SKM-1 treated with dmso at 0.1 percent for 144 hours (cell line): ENCODE data around the gene AXL.
"Not testable (repeated sequence)": the region's sequence is repeated elsewhere in the genome, so short reads cannot be mapped to it uniquely, and the experiment has no call there.

Source experiments
- DNase-seq: peaks from one replicate; lab custom pipeline; 2025; ENCODE audit not compliant: unreplicated experiment; lab: John Stamatoyannopoulos, UW

AXL gene

DNA sequence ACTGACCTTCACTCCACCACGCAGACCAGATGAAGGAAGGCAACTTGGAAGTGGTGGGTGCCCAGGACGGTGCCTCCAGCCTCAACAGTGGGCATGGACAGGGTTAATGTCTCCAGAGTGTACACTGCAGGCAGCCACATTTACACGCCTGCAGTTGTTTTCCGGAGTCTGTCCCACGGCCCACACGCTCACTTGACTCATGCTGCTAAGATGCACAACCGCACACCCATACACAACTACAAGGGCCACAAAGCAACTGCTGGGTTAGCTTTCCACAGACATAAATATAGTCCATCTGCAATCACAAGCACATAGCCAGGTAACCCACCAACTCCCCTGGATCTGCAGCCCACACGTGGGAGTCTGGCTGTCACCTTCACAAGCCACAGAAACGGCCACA lies 12.6 kb upstream of the AXL start:
- no peak for DNase-seq

DNA sequence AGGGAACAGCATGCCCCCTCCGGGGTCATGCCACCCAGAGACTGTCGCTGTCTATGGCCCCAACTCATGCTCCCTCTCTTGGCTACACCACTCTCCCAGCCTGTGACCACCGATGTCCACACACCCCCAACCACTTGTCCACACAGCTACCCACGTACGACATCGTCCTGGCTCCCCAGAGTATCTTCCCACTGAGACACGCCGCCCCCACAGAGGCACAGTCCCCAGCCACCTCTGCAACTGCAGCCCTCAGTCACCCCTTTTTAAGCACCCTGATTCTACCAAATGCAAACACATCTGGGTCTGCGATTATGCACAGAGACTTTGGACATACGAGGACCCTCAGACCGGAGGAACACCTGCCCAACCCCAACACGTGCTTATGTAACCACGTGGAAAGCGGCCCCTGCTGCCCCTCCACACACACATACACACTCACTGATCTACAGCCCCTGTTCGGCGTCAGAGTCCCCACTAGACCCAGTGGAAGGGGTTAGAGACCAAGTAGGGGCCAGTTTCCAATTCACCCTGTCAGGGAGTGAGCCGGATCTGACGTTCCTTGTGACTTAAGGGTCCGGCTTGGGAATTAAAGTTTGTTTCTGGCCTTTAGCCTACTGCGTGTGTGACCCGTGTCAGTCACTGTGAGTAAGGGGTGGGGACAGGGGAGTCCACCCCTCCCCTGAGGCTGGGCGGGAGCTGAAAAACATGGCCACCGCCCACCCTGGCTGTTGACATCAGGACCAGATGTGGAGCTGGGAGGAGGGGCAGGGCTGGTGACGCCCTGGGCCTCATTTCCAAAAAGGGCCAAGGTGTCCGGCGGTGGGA lies 11.9 kb upstream of the AXL start:
- DNase-seq = no peak

DNA sequence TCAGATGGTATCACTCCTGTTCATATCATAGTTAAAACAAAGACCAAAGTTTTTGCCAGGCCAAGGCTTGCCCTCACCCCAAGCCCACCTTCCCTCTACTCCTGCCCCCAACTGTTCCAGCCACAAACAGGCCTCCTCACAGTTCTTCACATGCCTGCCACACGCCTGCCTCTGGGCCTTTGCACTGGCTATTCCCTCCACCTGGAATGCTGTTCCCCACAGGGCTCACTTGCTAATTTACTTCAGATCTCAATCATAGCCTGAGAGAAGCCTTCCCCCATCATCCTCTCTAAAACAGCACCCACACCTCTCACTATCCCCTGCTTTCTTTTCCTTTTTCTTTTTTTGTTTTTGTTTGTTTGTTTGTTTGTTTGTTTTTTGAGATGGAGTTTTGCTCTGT lies 4.9 kb upstream of the AXL start:
- no peak for DNase-seq

DNA sequence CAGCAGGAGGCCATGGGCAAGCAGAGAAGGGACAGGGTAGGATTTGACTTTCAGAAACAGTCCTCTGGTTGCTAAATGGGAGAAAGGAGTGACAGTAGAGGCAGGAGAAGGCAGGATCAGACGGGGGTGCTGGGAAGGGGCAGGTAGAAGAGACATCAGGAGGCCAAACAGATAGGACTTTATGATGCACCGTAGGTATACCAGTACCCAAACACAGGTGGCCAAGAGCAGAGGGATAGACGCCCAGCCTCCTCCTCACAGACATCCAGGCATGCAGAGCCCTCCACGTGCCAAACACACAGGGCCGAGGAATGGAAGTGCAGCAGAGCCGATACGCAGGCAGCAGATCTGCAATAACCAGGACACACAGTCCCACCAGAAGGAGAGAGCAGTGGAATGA lies 1.3 kb upstream of the AXL start:
- DNase-seq = no peak

DNA sequence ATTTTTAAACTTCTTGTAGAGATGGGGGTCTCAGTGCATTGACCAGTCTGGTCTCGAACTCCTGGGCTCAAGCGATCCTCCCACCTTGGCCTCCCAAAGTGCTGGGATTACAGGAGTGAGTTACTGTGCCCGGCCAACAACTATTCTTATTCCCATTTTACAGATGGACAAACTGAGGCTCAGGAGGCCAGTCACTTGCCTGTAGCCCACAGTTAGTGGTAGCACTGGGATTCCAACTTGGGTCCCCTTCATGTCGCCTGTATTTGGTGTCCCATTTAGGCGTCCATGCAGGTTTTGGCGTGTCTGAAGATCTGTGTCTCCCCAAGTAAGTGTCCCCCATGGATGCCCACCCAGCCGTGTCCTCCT lies 791 bp upstream of the AXL start:
- no peak for DNase-seq

DNA sequence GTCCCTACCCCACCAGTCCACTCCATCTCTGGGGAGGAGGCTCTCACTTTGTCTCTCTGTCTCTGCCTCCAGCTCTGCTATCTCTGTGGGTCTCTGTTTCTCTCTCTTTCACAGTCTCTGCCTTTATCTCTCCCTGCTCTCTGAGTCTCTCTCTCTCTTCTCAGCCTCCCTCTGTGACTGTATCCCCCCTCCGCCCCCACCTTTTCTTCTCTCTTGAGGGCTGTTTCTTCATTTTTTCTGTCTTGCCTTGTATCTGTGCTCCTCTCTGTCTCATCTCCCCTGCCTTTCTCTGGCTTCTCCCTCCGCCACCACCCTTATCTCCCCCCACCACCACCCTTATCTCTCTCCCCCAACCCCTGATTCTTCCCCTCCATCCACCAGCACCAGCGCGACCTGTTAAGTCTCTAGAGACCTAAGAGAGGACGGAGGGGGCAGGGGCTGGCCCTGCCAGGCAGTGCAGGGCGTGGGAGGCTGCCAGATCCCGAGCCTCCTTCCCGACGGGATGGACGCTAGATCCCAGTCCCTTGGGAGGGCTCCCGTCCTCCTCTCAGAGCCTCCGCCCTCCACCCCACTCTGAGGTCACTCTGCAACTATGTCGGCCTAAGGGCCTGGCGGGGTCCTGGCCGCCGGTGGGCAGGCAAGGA lies 1.0 kb downstream of the AXL start:
- DNase-seq = no peak

DNA sequence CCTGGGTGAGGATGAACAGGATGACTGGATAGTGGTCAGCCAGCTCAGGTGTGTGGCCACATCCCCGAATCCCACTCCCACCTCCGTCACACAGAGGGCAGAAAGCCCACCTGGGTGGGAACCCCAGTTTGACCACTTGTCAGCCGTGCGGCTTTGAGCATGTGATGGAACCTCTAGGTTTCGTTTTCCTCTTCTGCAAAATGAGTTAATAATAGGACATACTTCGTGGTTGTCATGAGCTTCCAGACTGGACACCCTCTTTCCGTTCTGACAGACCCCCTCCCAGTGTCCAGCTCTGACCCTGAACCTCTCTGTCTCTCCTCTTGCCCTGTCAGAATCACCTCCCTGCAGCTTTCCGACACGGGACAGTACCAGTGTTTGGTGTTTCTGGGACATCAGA lies 1.8 kb downstream of the AXL start:
- DNase-seq = no peak

DNA sequence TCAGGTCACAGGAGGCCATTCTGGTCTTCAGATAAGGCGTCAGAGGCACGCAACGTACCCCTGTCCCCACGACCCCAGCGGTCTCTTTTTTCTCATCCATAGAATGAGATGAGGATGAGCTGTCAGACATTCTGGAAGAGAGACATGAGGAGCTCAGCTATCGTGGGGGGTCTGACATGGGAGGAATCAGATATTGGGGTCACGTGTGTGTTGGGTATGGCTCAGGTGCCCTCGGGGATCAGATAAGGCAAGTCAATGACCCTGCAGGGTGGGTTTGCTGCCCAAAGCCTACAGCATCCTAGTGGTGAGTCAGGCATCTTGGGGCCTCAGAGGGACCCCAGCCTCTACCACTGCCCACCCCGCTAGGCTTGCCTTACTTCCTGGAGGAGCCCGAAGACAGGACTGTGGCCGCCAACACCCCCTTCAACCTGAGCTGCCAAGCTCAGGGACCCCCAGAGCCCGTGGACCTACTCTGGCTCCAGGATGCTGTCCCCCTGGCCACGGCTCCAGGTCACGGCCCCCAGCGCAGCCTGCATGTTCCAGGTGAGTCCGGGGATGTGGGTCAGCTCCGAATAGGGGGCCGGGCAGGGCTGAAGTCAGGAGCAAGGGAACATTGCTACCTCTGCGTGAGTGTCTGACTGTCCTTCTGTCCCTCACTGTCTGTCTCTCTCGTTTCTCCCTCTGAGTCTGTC lies 2.6 kb downstream of the AXL start:
- DNase-seq = no peak

DNA sequence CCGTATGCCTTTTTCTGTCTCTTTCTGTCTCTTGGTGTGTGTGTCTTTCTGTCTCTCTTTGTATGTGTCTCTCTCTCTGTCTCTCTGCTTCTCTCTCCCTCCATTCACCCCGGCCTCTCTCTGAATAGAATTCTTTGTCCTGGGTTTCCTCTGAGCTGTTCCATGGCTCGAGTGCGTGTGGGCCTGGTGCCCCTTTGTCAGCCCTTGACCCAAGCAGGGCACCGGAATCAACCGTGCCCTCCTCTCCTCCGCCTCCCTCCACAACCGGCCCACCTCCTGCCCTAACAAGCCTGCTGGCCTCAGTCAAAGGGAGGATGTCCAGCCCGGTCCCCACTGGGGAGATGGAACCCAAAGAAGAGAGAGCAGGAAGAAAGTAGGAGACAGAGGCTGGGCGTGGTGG lies 3.2 kb downstream of the AXL start:
- DNase-seq = no peak

DNA sequence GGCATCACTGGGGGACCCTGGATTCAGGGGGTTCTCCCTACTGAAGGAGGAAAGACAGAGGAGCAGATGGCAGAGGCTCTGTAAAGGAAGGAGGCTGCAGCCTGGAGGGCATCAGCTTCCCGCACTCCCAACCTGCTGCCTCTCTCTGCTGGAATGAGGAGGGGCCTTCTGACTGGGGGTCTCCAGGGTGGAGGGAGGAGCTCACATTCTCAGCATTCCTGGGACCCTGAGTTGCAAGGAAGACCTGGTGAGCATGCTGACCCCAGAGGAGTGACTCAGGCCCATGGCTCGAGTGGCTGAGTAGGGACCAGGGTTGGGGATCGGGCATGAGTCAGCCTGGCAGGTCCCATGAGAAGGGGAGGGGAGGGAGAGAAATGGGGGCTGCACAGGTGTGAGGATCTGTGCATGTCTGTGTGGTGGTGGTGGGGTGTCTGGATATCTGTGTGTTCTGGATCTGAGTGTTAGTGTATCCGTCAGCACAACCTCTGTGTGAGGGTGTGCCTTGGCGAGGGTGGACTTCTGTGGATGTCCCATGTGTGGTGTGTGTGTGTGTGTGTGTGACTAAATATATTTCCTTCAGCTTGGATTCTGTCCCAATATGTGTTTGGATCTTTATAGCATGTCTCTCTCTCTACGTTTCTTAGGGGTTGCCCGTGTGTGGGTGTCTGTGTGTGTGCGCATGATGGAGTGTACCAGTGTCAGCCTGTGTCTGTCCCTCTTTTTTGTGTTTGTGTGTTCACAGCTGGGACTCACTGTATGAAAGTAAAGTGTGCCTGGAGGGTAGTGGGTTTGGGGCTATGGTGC lies 4.6 kb downstream of the AXL start:
- DNase-seq = no peak

DNA sequence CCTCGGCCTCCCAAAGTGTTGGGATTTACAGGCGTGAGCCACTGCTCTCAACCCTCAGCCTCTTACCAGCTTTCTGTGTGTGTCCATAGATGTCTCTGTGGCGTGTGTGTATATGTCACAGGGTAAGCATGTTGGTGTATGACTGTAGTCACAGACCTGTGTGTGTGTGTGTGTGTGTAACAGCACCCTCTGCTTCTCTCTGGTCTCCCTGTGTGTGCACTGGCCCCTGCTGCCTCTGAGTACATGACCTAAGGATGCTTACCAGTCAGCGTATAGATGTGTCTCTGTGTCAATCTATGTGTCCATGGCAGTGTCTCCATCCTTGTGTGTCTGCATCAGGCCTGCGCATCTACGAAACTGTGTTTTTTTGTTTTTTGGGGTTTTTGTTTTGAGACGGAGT lies 5.6 kb downstream of the AXL start:
- no peak for DNase-seq

DNA sequence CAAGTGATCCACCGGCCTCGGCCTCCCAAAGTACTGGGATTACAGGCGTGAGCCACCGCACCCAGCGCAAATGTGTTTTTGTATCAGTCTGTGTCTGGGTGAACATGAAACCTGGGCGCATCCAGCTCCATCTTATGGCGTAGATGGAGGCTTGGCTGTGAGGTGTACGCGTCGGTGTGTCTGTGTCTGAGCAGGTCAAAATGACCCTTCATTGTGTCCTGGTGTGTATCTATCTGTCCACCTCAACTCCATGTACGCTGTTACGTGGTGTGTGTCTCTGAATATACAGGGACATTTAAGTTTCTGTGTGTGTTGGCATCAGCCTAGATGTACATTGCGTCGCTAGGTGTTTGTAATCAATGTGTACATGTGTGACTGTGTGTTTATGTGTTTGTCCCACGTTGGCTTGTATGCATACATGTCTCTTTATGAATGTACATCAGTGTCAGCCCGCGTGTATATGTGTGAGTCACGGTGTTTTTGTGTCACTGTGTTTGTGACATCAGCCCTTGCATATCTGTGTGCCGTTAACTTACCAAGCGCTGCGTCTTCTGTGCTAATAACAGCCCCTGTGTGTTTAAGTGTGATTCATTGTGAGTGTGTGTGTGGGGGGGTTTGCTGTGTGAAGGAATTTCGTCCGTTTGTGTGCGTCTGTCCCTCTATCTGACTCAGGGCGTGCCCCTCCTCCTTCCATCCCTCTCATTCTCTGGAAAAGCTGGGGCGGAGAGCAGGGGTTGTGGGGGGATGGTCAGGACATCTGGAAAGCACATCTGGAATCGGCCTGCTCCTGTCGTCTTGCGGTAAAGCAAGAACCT lies 6.4 kb downstream of the AXL start:
- no peak for DNase-seq

DNA sequence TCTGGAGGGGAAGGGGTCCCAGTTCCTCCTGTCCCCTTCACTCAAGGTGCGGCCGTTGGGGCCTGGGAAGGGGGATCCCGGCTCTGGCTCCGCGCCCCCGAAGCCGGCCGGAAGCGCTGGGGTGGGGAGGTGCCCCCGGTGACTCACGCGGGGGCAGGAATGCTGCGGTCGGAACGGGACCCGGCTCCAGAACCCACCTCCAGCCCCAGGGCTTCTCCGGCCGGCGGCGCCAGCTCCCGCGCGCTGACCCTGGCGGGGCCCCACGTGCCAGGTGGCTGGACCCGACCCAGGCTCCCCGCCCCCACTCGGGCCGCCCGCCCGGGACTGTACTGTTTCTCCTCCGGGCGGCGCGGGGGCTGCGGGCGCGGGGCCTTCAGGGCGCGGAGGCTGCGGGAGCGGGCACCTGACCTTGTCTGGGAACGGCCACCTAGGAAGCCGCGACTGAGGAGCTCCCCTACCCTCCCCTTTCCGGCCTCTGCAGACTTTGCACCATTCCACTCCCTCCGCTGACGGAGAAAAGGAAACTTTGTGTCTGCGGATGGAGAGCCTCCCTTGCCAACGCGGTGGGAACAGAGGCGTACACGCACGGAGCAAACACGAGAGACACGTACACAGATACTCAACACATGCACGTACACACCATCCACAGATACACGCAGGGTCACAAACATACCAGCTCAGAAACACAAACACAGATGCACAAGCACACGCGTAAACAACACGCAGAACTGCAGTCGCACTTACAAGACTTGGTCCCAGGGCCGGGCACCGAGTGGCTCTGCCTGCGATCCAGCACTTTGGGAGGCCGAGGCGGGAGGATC lies 7.2 kb downstream of the AXL start:
- DNase-seq = no peak

DNA sequence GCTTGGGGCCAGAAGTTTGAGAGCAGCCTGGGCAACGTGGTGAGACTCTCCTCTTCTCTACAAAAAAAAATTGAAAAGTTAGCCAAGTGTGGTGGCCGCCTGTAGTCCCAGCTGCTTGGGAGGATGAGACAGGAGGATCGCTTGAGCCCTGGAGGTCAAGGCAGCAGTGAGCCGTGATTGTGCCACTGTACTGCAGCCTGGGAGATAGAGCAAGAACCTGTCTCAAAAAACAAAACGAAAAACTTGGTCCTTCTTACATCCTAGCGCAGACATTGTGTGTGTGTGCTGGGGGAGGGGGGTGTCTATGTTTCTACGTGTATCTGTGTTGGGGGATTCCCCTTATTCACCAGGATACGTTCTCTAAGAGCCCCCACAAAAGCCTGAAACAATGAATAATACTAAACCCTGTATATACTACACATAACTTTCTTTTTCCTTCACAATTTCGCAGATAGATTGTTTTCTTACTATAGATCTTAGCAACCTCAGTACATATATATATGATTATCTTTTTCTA lies 7.9 kb downstream of the AXL start:
- no peak for DNase-seq

DNA sequence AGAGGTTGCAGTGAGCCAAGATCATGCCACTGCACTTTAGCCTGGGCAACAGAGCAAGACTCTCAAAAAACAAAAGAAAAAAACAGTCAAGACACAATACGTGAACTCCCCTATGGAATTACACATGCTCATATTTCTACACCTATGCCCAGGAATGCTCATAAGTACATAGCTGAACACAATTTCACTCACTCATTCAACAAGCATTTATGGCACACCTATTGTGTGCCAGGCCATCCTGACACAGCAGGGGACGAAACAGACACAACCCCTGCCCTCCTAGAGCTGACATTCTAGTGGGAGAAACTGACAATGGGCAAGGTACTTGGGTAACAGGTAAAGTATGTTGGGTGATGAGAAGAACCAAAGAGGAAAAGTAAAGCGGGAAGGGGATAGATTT lies 9.5 kb downstream of the AXL start:
- no peak for DNase-seq

DNA sequence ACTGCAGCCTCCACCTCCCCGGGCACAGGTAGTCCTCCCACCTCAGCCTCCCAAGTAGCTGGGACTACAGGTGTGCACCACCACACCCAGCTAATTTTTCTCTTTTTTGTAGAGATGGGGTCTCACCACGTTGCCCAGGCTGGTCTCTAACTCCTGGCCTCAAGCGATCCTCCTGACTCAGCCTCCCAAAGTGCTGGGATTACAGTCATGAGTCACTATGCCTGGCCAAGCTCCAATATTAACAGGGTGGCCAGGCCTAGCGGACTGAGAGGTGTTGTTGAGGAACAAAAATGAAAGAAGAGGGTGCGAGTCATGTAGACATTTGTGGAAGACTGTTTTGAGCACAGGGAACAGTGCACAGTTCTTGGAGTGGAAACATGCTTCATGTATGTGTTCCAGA lies 10.3 kb downstream of the AXL start:
- DNase-seq = not testable (repeated sequence)

DNA sequence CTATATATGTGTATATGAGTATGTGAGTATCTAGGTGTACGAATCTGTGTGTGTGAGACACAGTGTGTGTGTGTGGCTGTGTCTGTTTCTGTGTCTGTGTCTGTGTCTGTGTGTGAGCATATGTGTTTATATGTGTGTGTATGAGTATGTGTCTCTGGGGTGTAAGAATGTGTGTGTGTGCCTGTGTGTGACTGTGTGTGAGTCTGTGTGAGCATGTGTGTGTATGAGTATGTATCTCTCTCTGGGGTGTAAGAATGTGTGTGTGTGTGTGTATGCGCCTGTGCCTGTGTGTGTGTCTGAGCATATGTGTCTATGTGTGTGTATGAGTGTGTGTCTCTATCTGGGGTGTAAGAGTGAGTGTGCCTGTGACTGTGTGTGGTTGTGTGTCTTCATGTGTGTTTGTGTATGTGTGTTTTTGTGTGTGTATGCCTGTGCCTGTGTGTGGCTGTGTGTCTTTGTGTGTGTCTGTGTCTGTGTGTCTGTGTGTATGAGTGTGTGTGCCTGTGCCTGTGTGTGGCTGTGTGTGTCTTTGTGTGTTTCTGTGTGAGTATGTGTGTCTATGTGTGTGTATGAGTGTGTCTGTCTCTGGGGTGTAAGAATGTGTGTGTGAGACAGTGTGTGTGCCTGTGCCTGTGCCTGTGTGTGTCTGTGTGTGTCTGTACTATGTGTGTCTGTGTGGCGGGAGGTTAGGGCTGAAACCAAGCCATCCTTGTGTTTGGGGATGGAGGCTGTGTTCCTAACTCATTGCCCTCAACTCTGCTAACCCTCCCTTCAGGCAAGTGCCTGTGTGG lies 11.2 kb downstream of the AXL start:
- DNase-seq = no peak

DNA sequence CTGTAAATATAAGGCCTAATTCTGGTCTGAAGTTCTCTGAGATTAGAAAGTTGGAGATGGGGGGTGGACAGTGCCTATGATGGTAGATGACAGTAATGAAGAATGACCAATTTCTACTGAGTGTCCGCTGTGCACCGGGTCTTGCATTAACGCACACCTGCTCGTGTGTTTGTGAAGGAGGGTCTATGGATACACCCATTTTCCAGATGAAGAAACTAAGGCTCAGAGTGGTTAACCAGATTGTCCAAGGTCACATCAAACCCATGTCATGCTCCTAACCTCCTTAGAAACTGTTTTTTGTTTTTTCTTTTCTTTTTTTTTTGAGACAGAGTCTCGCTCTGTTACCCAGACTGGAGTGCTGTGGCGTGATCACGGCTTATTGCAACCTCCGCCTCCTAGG lies 13.7 kb downstream of the AXL start:
- no peak for DNase-seq

DNA sequence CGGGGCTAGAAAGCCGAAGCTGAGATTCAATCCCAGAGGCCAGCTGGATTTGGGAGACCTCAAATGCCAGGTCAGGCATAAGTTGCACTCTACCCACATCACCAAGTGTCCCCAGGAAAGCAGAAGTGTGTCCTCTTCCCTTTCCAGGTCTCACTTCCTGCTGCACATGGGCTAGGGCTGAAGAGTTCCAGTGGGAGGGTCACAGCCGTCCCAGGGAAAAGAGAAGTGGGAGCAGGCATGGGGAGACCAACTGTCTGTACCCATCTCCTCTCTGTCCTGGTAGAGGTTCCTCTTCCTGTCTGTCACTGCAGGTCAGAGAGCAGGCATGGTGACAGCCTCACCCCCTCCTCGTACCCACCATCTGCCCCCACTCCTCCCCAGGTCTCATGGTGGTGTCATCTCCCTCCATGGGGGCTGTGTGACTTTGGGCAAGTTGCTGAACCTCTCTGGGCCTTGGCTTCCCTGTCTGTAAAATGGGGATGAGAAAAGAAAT lies 14.8 kb downstream of the AXL start:
- peak; percentile 60 for DNase-seq
